Inflammatory macrophage treated with lipopolysaccharide for 4 hours (primary cell): ENCODE results near the gene POP7.

Experiments used
- DNase-seq: peaks from one replicate; pipeline ENCODE4 v3.0.0-alpha.2; 2020

The POP7 gene

GRCh38 chr7:100679129-100679926, 26.6 kb upstream of the POP7 start:
- no peak for DNase-seq

GRCh38 chr7:100679927-100680575, 25.9 kb upstream of the POP7 start:
- peak; percentile 63 for DNase-seq

- no peak for DNase-seq
Observed at GRCh38 chr7:100680576-100681271, 25.2 kb upstream of the POP7 start.

- DNase-seq, result no peak
Observed at GRCh38 chr7:100681491-100682227, 24.3 kb upstream of the POP7 start.

GRCh38 chr7:100682228-100682741, 23.6 kb upstream of the POP7 start:
- DNase-seq, result no peak

GRCh38 chr7:100682991-100683658, 22.8 kb upstream of the POP7 start:
- no peak for DNase-seq

- no peak for DNase-seq
Observed at GRCh38 chr7:100683659-100684533, 22.0 kb upstream of the POP7 start.

- DNase-seq, result no peak
Observed at GRCh38 chr7:100684534-100685042, 21.3 kb upstream of the POP7 start.

- no peak for DNase-seq
Observed at GRCh38 chr7:100685049-100685605, 20.8 kb upstream of the POP7 start.

GRCh38 chr7:100685631-100686145, 20.2 kb upstream of the POP7 start:
- DNase-seq, result no peak

- DNase-seq, result no peak
Observed at GRCh38 chr7:100686201-100686821, 19.6 kb upstream of the POP7 start.

- DNase-seq, result no peak
Observed at GRCh38 chr7:100686822-100687211, 19.1 kb upstream of the POP7 start.

GRCh38 chr7:100687261-100687660, 18.7 kb upstream of the POP7 start:
- DNase-seq, result no peak

- DNase-seq, result no peak
Observed at GRCh38 chr7:100687751-100688300, 18.1 kb upstream of the POP7 start.

- no peak for DNase-seq
Observed at GRCh38 chr7:100688326-100688860, 17.5 kb upstream of the POP7 start.

GRCh38 chr7:100689230-100690135, 16.4 kb upstream of the POP7 start:
- DNase-seq, result no peak

GRCh38 chr7:100691676-100692577, 14.0 kb upstream of the POP7 start:
- DNase-seq, result peak; percentile 71
